ENCODE data around the gene ARID1A. TPM values are rescaled to one million over a fixed set of nuclear protein-coding genes. Genes with fewer than 3 reads are reported as not detected.

Gene ARID1A
- total RNA-seq, 4 donors from 2014 or later = 44.1 to 97.3 (median 78.4) TPM

- DNase-seq = peak; percentile 90 to 96
- Histone ChIP-seq H3K4me1 (peaks cover 43 to 49% of the 10 kb centered on the region in 2 donors), H3K4me3 (replicated peaks in 1 of 3) (peak within 1 kb of the TSS; percentile 23 to 69 (median 48)), H3K36me3 (no peaks in the 10 kb centered on the region), H3K9me3 (no peaks in the 10 kb centered on the region), H3K27ac (peak within 1 kb of the TSS; percentile 79 to 87 (median 84)), H3K27me3 (no peaks in the 10 kb centered on the region)
- intact Hi-C loops (cut with DNase I) = no loop called here
- 1 to 2% methylated on average over 16 to 29 of the region's 107 CpGs for WGBS, 2 donors
- TF ChIP-seq, protein P1, sequence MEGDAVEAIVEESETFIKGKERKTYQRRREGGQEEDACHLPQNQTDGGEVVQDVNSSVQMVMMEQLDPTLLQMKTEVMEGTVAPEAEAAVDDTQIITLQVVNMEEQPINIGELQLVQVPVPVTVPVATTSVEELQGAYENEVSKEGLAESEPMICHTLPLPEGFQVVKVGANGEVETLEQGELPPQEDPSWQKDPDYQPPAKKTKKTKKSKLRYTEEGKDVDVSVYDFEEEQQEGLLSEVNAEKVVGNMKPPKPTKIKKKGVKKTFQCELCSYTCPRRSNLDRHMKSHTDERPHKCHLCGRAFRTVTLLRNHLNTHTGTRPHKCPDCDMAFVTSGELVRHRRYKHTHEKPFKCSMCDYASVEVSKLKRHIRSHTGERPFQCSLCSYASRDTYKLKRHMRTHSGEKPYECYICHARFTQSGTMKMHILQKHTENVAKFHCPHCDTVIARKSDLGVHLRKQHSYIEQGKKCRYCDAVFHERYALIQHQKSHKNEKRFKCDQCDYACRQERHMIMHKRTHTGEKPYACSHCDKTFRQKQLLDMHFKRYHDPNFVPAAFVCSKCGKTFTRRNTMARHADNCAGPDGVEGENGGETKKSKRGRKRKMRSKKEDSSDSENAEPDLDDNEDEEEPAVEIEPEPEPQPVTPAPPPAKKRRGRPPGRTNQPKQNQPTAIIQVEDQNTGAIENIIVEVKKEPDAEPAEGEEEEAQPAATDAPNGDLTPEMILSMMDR (IDR thresholded peaks at IDR 0.05) = peak in 4 of 6 experiments; percentile 32 to 75 (median 68)
- peak in 1 of 2 donors; percentile 81 for TF ChIP-seq POLR2A (IDR thresholded peaks at IDR 0.05)
These were observed 130.7 kb downstream of the ARID1A start, which contains the start of gene ZDHHC18 for GRCh38 chr1:26826261-26827105. TSS of gene ZDHHC18 (plus strand) at chr1:26826688. CDS start at chr1:26826805, 117 bp downstream.

DNA sequence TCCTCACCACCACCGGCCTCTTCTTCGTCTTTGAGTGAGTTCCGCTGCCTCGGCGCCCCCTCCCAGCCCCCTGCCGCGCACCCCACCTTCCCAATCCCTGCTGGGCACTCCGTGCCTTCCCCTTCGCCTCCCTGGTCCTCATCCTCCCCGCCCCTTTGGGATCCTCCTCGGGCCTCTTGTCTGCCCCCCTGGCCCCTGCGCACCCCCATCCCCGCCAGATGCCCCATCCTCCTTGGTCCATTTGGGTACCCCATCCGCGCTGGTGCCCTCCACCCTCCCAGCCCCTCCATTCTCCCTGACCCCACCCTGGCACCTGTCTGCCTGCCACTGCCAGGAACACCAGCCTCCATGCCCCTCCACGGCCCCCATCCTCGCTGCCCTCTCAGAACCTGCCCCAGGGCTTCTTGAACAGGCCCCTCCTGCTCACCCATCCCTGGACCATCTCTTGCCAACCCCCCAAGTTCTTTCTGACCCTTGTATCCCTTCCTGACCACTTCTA, 131.3 kb downstream of the ARID1A start:
- WGBS, 2 donors = 1 to 4% methylated on average over 17 of the region's 17 CpGs
- no peak for DNase-seq
- H3K27me3 ChIP-seq = no peaks in the 10 kb centered on the region
- peaks cover 43 to 49% of the 10 kb centered on the region in 2 donors for H3K4me1 ChIP-seq
- intact Hi-C loops (cut with DNase I) = no loop called here
- peak overlapping the region in 2 of 3 donors; percentile 72 to 84 for H3K27ac ChIP-seq
- peaks cover 0 to under 1% of the 10 kb centered on the region in 2 donors for H3K36me3 ChIP-seq
- no peaks in the 10 kb centered on the region for H3K9me3 ChIP-seq
- TF ChIP-seq, protein P1 (IDR thresholded peaks at IDR 0.05) = no peak
- TF ChIP-seq POLR2A (IDR thresholded peaks at IDR 0.05) = no peak
- H3K4me3 ChIP-seq (replicated peaks in 1 of 3) = peak overlapping the region; percentile 23 to 69 (median 31)

DNA sequence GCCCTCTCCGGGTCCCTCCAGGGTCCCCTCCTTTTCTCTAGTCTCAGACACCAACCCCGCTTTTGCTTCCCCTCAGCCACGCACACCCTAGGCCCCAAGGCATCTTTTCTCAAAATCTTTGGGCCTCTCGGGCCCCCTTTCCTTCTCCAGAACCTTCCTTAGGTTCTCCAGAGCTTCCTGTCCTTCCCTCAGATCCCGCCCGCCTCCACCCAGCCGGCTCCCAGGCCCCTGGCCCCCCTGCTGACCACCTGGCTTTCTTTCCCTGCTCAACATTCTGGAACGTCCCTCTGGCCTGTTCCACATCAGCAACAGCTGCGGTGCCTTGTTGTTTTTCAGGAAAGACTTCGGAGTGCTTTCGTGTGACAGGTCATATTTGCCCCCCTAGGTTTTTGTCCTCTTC, 131.8 kb downstream of the ARID1A start:
- TF ChIP-seq, protein P1 (IDR thresholded peaks at IDR 0.05) = no peak
- peak in 1 of 2 donors; percentile 40 for TF ChIP-seq POLR2A (IDR thresholded peaks at IDR 0.05)
- no peaks in the 10 kb centered on the region for H3K9me3 ChIP-seq
- H3K27ac ChIP-seq = peak overlapping the region in 2 of 3 donors; percentile 72 to 84
- peaks cover 4 to 6% of the 10 kb centered on the region in 2 donors for H3K36me3 ChIP-seq
- H3K4me3 ChIP-seq (replicated peaks in 1 of 3) = peak overlapping the region; percentile 1 to 69 (median 23)
- WGBS, 2 donors = 10 to 17% methylated on average over 11 of the region's 11 CpGs
- H3K4me1 ChIP-seq = peaks cover 43 to 49% of the 10 kb centered on the region in 2 donors
- intact Hi-C loops (cut with DNase I) = no loop called here
- peak; percentile 85 to 88 for DNase-seq
- no peaks in the 10 kb centered on the region for H3K27me3 ChIP-seq

DNA sequence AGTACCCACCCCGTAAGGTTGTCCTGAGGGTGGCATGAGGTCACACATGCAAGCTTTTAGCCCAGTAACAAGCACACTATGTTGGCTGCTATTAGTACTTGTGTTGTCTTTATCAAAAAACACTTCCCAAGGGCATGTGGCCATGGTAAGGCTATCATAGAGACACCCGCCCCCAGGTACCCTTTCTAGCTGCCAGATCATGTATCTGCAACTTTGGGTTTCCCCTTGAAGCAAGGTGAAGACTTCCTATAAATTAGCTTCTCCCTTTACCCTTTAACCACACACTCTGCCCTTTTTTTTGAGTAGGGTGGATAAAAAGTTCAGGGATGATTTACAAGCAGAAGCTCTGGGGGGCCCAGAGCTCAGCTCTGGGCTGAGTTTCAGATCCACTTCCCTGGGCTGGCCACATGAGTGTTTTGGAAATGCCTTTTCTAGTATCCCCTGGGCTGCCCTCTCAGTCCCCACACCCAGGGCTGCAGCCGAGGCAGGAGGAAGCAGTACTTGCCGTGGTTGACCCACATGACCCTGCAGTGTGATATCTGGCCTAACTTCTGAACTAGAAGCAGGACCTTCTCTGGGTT, 132.7 kb downstream of the ARID1A start:
- Histone ChIP-seq H3K4me3 (replicated peaks in 1 of 3) (no peak overlapping the region), H3K9me3 (no peaks in the 10 kb centered on the region), H3K27ac (peak overlapping the region; percentile 48 to 84 (median 72)), H3K4me1 (peaks cover 43 to 49% of the 10 kb centered on the region in 2 donors), H3K36me3 (peaks cover 12 to 13% of the 10 kb centered on the region in 2 donors), H3K27me3 (no peaks in the 10 kb centered on the region)
- 31 to 41% methylated on average over 4 of the region's 4 CpGs for WGBS, 2 donors
- DNase-seq = peak; percentile 32 to 33
- intact Hi-C loops (cut with DNase I) = no loop called here
- TF ChIP-seq, protein P1 (IDR thresholded peaks at IDR 0.05) = no peak
- TF ChIP-seq POLR2A (IDR thresholded peaks at IDR 0.05) = no peak

All from thyroid gland (tissue), 4 donors.